ENCODE results near the gene TENT5C. TPM values are rescaled to one million over a fixed set of nuclear protein-coding genes. Genes with fewer than 3 reads are reported as not detected.

Gene TENT5C
- total and polyA plus RNA-seq, 2 of the 8 experiments (the other 6 are each of a cell fraction or from before 2014, with no cell fraction given), result 0.38 to 0.99 TPM

DNA sequence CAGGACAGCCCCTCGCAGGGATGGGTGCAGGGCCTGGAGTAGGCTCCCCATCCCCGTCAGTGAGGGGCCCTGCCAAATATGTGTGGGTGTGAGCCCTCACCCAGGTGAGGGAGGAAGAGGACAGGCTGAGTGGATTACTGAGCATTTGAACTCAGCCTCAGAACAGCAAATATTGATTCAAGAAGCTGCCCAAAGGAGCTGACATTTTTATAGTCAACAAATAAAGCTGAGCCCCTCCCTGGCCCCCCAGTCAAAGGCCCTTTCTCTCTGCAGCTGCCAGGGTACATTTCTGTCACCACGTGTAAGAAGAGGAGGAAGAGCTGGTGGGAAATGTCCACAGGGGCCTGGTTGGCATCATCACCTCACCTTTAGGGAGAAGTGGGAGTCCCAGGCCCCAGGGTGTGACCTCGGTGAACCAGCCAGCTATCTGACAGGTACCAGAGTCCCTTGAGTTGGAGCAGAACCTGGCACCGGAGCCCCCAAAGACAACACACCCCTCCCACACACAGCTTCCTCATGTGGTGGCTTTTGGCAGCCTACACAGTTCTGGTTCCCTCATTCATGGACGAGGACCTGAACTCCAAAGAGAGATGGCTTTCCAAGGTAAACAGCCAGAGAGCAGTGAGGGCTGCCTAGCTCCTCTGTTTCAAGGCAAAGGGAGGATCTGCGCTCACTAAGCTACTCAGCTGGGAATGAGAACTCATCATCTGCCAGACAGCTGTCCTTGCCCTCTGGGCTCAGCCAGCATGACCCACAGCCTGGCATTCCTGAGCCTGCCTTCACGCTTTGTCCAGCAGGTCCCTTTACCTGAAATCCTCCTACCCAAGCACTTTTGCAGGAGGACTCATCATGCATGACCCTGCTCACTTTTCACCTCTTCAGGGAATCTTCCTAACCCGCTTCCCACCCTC is 43.0 kb upstream of the TENT5C start (continued):
- TF ChIP-seq, protein P1, sequence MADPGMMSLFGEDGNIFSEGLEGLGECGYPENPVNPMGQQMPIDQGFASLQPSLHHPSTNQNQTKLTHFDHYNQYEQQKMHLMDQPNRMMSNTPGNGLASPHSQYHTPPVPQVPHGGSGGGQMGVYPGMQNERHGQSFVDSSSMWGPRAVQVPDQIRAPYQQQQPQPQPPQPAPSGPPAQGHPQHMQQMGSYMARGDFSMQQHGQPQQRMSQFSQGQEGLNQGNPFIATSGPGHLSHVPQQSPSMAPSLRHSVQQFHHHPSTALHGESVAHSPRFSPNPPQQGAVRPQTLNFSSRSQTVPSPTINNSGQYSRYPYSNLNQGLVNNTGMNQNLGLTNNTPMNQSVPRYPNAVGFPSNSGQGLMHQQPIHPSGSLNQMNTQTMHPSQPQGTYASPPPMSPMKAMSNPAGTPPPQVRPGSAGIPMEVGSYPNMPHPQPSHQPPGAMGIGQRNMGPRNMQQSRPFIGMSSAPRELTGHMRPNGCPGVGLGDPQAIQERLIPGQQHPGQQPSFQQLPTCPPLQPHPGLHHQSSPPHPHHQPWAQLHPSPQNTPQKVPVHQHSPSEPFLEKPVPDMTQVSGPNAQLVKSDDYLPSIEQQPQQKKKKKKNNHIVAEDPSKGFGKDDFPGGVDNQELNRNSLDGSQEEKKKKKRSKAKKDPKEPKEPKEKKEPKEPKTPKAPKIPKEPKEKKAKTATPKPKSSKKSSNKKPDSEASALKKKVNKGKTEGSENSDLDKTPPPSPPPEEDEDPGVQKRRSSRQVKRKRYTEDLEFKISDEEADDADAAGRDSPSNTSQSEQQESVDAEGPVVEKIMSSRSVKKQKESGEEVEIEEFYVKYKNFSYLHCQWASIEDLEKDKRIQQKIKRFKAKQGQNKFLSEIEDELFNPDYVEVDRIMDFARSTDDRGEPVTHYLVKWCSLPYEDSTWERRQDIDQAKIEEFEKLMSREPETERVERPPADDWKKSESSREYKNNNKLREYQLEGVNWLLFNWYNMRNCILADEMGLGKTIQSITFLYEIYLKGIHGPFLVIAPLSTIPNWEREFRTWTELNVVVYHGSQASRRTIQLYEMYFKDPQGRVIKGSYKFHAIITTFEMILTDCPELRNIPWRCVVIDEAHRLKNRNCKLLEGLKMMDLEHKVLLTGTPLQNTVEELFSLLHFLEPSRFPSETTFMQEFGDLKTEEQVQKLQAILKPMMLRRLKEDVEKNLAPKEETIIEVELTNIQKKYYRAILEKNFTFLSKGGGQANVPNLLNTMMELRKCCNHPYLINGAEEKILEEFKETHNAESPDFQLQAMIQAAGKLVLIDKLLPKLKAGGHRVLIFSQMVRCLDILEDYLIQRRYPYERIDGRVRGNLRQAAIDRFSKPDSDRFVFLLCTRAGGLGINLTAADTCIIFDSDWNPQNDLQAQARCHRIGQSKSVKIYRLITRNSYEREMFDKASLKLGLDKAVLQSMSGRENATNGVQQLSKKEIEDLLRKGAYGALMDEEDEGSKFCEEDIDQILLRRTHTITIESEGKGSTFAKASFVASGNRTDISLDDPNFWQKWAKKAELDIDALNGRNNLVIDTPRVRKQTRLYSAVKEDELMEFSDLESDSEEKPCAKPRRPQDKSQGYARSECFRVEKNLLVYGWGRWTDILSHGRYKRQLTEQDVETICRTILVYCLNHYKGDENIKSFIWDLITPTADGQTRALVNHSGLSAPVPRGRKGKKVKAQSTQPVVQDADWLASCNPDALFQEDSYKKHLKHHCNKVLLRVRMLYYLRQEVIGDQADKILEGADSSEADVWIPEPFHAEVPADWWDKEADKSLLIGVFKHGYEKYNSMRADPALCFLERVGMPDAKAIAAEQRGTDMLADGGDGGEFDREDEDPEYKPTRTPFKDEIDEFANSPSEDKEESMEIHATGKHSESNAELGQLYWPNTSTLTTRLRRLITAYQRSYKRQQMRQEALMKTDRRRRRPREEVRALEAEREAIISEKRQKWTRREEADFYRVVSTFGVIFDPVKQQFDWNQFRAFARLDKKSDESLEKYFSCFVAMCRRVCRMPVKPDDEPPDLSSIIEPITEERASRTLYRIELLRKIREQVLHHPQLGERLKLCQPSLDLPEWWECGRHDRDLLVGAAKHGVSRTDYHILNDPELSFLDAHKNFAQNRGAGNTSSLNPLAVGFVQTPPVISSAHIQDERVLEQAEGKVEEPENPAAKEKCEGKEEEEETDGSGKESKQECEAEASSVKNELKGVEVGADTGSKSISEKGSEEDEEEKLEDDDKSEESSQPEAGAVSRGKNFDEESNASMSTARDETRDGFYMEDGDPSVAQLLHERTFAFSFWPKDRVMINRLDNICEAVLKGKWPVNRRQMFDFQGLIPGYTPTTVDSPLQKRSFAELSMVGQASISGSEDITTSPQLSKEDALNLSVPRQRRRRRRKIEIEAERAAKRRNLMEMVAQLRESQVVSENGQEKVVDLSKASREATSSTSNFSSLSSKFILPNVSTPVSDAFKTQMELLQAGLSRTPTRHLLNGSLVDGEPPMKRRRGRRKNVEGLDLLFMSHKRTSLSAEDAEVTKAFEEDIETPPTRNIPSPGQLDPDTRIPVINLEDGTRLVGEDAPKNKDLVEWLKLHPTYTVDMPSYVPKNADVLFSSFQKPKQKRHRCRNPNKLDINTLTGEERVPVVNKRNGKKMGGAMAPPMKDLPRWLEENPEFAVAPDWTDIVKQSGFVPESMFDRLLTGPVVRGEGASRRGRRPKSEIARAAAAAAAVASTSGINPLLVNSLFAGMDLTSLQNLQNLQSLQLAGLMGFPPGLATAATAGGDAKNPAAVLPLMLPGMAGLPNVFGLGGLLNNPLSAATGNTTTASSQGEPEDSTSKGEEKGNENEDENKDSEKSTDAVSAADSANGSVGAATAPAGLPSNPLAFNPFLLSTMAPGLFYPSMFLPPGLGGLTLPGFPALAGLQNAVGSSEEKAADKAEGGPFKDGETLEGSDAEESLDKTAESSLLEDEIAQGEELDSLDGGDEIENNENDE (IDR thresholded peaks at IDR 0.05; ENCODE audit: insufficient replicate concordance, low read length), result no peak
- TF ChIP-seq CEBPB (IDR thresholded peaks at IDR 0.05; ENCODE audit: low read depth, low read length) (no peak), CREB1 (IDR thresholded peaks at IDR 0.05) (no peak), SP2 (IDR thresholded peaks at IDR 0.05; ENCODE audit: low read length) (no peak), CHD1 (IDR thresholded peaks at IDR 0.05; ENCODE audit: low read depth, low read length) (no peak), POLR2AphosphoS5 (IDR thresholded peaks at IDR 0.05; ENCODE audit: low read depth, low read length) (no peak), CBX8 (IDR thresholded peaks at IDR 0.05; ENCODE audit: borderline replicate concordance, low read depth, low read length) (no peak), SUZ12 (IDR thresholded peaks at IDR 0.05; ENCODE audit: low read length) (no peak), HDAC6 (IDR thresholded peaks at IDR 0.05; ENCODE audit: low read depth, low read length) (no peak), SIN3A (conservative IDR thresholded peaks at IDR 0.05 in 1 of 2, IDR thresholded peaks at IDR 0.05 in 1 of 2; ENCODE audit: low read depth in 1 of 2, low read length in 2 of 2) (no peak), YY1 (IDR thresholded peaks at IDR 0.05; ENCODE audit: low read depth, low read length) (no peak)
